CD4-positive, CD25-positive, alpha-beta regulatory T cell (primary cell): Measurements from ENCODE around the gene TMEM178A. TPM values are rescaled to one million over a fixed set of nuclear protein-coding genes. Genes with fewer than 3 reads are reported as not detected.
"Not testable (repeated sequence)": the region's sequence is repeated elsewhere in the genome, so short reads cannot be mapped to it uniquely, and the experiment has no call there.

Source experiments
- ATAC-seq, 2 donors: fragments of 150-1000 bp; cut with Tn5 transposase; one replicate each; pipeline ENCODE4 v1.10.0; 2021; ENCODE audit warnings: low read depth in 2 of 2, moderate number of reproducible peaks in 2 of 2, moderate library complexity in 1 of 2
- DNase-seq, 3 donors: peaks; one replicate each; pipeline versions ENCODE4 v3.0.0 to v3.0.0-alpha.2; 2012 to 2022; ENCODE audit warnings: mixed read lengths in 1 of 3
- H3K27ac ChIP-seq: one replicate; pipeline ENCODE4 v1.7.0; 2013; ENCODE audit warnings: mild to moderate bottlenecking, low read length; ENCODE audit not compliant: insufficient read depth, poor library complexity, severe bottlenecking
- H3K27me3 ChIP-seq: one replicate; pipeline ENCODE4 v1.7.0; 2013; ENCODE audit warnings: low read length; ENCODE audit not compliant: control insufficient read depth, insufficient read depth
- H3K36me3 ChIP-seq: one replicate; pipeline ENCODE4 v1.7.0; 2013; ENCODE audit warnings: mild to moderate bottlenecking, low read length, moderate library complexity; ENCODE audit not compliant: control insufficient read depth, insufficient read depth
- H3K4me1 ChIP-seq: 2 replicates; pipeline ENCODE4 v1.7.0; 2013; ENCODE audit warnings: mild to moderate bottlenecking, low read length; ENCODE audit not compliant: insufficient read depth, control insufficient read depth, poor library complexity, severe bottlenecking
- H3K4me3 ChIP-seq: one replicate; pipeline ENCODE4 v1.7.0; 2013; ENCODE audit warnings: low read depth, mild to moderate bottlenecking, low read length, moderate library complexity
- H3K9me3 ChIP-seq, 2 experiments: 1 replicate in 1 of 2; 2 replicates in 1 of 2; pipeline ENCODE4 v1.7.0; 2013; ENCODE audit warnings: low read length in 2 of 2, mild to moderate bottlenecking in 1 of 2, moderate library complexity in 1 of 2; ENCODE audit not compliant: control insufficient read depth in 2 of 2
- H3K27ac Mint-ChIP-seq, 3 donors: one replicate each; pipeline ENCODE4 v1.8.0; 2020 to 2022; ENCODE audit warnings: mild to moderate bottlenecking in 3 of 3, mixed read lengths in 3 of 3, moderate library complexity in 2 of 3
- H3K27me3 Mint-ChIP-seq: one replicate; pipeline ENCODE4 v1.8.0; 2022; ENCODE audit warnings: mild to moderate bottlenecking, mixed read lengths
- H3K36me3 Mint-ChIP-seq: one replicate; pipeline ENCODE4 v1.8.0; 2020; ENCODE audit warnings: mixed read lengths
- H3K4me1 Mint-ChIP-seq, 4 donors: one replicate each; pipeline ENCODE4 v1.8.0; 2020 to 2022; ENCODE audit warnings: mixed read lengths in 4 of 4, mild to moderate bottlenecking in 1 of 4
- H3K4me3 Mint-ChIP-seq, 4 donors: one replicate each; pipeline ENCODE4 v1.8.0; 2020 to 2022; ENCODE audit warnings: mild to moderate bottlenecking in 4 of 4, mixed read lengths in 4 of 4, moderate library complexity in 3 of 4
- H3K9me3 Mint-ChIP-seq, 7 donors: one replicate each; pipeline ENCODE4 v1.8.0; 2020 to 2022; ENCODE audit warnings: mixed read lengths in 7 of 7, mild to moderate bottlenecking in 3 of 7, moderate library complexity in 2 of 7
- polyA plus RNA-seq, 4 donors: library from polyadenylated mRNA; unstranded; fragments of 300-500 nt; fragmentation: Illumina TruSeq; gene quantifications; one replicate each; pipeline ENCODE4 v1.2.3, GENCODE V29; 2021
- total RNA-seq: library from RNA; stranded (reverse); gene quantifications from one replicate; pipeline ENCODE4 v1.2.3, GENCODE V29; 2022

Gene TMEM178A
- total and polyA plus RNA-seq, 5 donors from 2014 or later, result not detected

GRCh38 chr2:39728085-39728484 is 62.4 kb downstream of the TMEM178A start:
- not testable (repeated sequence) for H3K4me1 ChIP-seq, H3K27ac Mint-ChIP-seq, H3K36me3 Mint-ChIP-seq, H3K9me3 ChIP-seq, H3K27ac ChIP-seq, H3K27me3 Mint-ChIP-seq, ATAC-seq, H3K4me1 Mint-ChIP-seq, H3K36me3 ChIP-seq, DNase-seq, H3K27me3 ChIP-seq, H3K4me3 Mint-ChIP-seq, H3K4me3 ChIP-seq, H3K9me3 Mint-ChIP-seq

- no peak for ATAC-seq
- H3K9me3 Mint-ChIP-seq, result no peaks in the 10 kb centered on the region
- Histone ChIP-seq H3K36me3 (no peaks in the 10 kb centered on the region), H3K9me3 (no peaks in the 10 kb centered on the region), H3K27me3 (no peaks in the 10 kb centered on the region), H3K4me1 (peaks cover 3% of the 10 kb centered on the region), H3K27ac (no peak overlapping the region), H3K4me3 (no peak overlapping the region)
- no peak overlapping the region for H3K4me3 Mint-ChIP-seq
- DNase-seq, result peak in 1 of 3 donors; percentile 32
- H3K36me3 Mint-ChIP-seq, result peaks cover 9% of the 10 kb centered on the region
- H3K4me1 Mint-ChIP-seq, result peaks cover 0 to 2% (median under 1%) of the 10 kb centered on the region in 4 donors
- H3K27me3 Mint-ChIP-seq, result peaks cover 9% of the 10 kb centered on the region
- H3K27ac Mint-ChIP-seq, result no peak overlapping the region
Observed at GRCh38 chr2:39728941-39729351, 63.2 kb downstream of the TMEM178A start.

- no peaks in the 10 kb centered on the region for H3K9me3 ChIP-seq
- H3K4me1 ChIP-seq, result peaks cover 3% of the 10 kb centered on the region
- Mint-ChIP-seq H3K27ac (no peak overlapping the region), H3K4me3 (no peak overlapping the region), H3K36me3 (peaks cover 14% of the 10 kb centered on the region), H3K27me3 (peaks cover 4% of the 10 kb centered on the region), H3K9me3 (no peaks in the 10 kb centered on the region), H3K4me1 (peaks cover 0 to 12% (median 5%) of the 10 kb centered on the region in 4 donors)
- peaks cover 3% of the 10 kb centered on the region for H3K36me3 ChIP-seq
- ATAC-seq (no peak), DNase-seq (no peak)
- no peak overlapping the region for H3K27ac ChIP-seq
- no peak overlapping the region for H3K4me3 ChIP-seq
- H3K27me3 ChIP-seq, result no peaks in the 10 kb centered on the region
Observed at GRCh38 chr2:39730276-39730675, 64.6 kb downstream of the TMEM178A start.

GRCh38 chr2:39730685-39731302 is 65.1 kb downstream of the TMEM178A start:
- DNase-seq (peak in 2 of 3 donors; percentile 10 to 42), ATAC-seq (no peak)
- Mint-ChIP-seq H3K27ac (no peak overlapping the region), H3K4me3 (no peak overlapping the region), H3K4me1 (peaks cover 0 to 15% (median 5%) of the 10 kb centered on the region in 4 donors), H3K9me3 (no peaks in the 10 kb centered on the region), H3K27me3 (no peaks in the 10 kb centered on the region), H3K36me3 (peaks cover 18% of the 10 kb centered on the region)
- Histone ChIP-seq H3K36me3 (peaks cover 8% of the 10 kb centered on the region), H3K4me3 (no peak overlapping the region), H3K4me1 (peaks cover 3% of the 10 kb centered on the region), H3K9me3 (no peaks in the 10 kb centered on the region), H3K27ac (no peak overlapping the region), H3K27me3 (no peaks in the 10 kb centered on the region)

GRCh38 chr2:39731546-39731945 is 65.8 kb downstream of the TMEM178A start:
- Mint-ChIP-seq H3K9me3 (no peaks in the 10 kb centered on the region), H3K36me3 (peaks cover 18% of the 10 kb centered on the region), H3K27ac (no peak overlapping the region), H3K4me3 (no peak overlapping the region), H3K27me3 (no peaks in the 10 kb centered on the region), H3K4me1 (peaks cover 0 to 15% (median 5%) of the 10 kb centered on the region in 4 donors)
- no peaks in the 10 kb centered on the region for H3K27me3 ChIP-seq
- H3K9me3 ChIP-seq, result no peaks in the 10 kb centered on the region
- H3K27ac ChIP-seq, result no peak overlapping the region
- peaks cover 3% of the 10 kb centered on the region for H3K4me1 ChIP-seq
- no peak for ATAC-seq
- DNase-seq, result no peak
- no peak overlapping the region for H3K4me3 ChIP-seq
- peaks cover 14% of the 10 kb centered on the region for H3K36me3 ChIP-seq

DNA sequence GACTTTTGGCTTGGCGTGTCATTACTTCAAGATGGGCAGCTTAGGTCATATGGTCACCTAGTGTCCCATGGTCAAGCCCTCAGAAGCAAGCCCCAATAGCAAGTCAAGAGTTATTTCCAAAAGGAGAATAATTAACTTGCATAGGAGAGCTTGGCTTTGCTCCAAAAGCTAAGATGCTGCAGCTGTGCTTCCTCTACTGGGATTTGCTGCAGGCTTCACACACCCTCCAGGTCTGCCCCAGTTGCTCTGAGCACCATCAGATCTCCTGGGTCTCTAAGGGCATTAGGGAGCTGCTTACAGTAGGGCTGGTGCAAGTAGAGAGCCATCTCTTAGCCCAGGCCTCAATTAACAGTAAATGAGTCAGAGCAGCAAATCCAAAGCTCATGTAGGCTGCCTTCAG is 66.8 kb downstream of the TMEM178A start:
- Mint-ChIP-seq H3K4me1 (peaks cover 0 to 15% (median 6%) of the 10 kb centered on the region in 4 donors), H3K27ac (no peak overlapping the region), H3K9me3 (no peaks in the 10 kb centered on the region), H3K27me3 (no peaks in the 10 kb centered on the region), H3K4me3 (no peak overlapping the region), H3K36me3 (peaks cover 23% of the 10 kb centered on the region)
- H3K4me3 ChIP-seq, result no peak overlapping the region
- H3K27me3 ChIP-seq, result no peaks in the 10 kb centered on the region
- DNase-seq (no peak), ATAC-seq (no peak)
- peaks cover 3% of the 10 kb centered on the region for H3K4me1 ChIP-seq
- peaks cover 22% of the 10 kb centered on the region for H3K36me3 ChIP-seq
- no peaks in the 10 kb centered on the region for H3K9me3 ChIP-seq
- no peak overlapping the region for H3K27ac ChIP-seq

DNA sequence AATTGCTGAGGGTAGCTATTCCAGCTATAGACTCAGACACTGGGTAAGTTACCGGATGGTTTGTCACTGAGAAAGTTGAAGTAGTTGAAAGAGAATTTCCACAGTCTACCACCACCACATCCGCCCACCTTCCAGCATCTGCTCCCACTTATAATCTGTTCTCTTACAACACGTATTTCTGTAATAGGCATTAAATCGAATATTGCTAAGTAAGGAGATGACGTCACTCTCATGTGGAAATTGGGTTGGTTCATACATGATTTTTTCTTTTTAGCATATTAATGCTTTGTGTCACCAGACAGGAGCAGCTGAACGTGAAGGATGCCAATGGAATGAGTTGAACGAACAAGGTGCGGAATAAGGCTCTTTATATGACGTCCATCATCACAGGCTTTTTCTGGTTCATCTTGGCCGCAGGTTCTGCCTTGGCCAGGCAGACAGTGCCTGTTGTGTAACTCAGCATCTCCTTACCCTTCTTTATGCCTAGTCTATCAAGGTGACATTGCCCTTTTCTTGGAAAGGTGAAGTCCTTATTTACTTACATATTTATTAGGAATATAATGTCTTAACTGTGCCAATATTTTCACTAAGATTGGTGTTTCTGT is 67.5 kb downstream of the TMEM178A start:
- peaks cover 0 to 15% (median 6%) of the 10 kb centered on the region in 4 donors for H3K4me1 Mint-ChIP-seq
- H3K36me3 Mint-ChIP-seq, result peaks cover 30% of the 10 kb centered on the region
- no peak overlapping the region for H3K27ac ChIP-seq
- H3K9me3 ChIP-seq, result no peaks in the 10 kb centered on the region
- H3K27me3 ChIP-seq, result no peaks in the 10 kb centered on the region
- peaks cover 29% of the 10 kb centered on the region for H3K36me3 ChIP-seq
- peaks cover 3% of the 10 kb centered on the region for H3K4me1 ChIP-seq
- H3K4me3 ChIP-seq, result no peak overlapping the region
- no peak overlapping the region for H3K27ac Mint-ChIP-seq
- H3K4me3 Mint-ChIP-seq, result no peak overlapping the region
- no peaks in the 10 kb centered on the region for H3K9me3 Mint-ChIP-seq
- DNase-seq, result no peak
- no peaks in the 10 kb centered on the region for H3K27me3 Mint-ChIP-seq
- no peak for ATAC-seq

DNA sequence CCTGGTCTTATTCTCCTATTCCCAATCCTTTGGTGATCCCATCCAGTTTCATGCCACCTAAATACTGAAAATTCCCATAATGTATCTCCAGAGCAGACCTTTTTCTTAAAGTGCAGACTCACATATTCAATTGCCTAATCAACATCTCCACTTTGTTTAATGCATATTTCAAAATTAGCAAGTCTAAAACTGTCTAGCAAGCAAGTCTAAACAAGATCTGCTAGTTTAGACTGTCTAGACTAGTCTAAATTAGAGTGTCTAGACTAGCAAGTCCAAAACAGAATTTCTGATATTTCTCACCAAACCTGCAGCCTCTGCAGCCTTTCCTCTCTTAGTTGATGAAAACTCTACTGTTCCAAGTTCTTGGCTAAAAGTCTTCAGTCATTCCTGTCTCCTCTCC is 68.7 kb downstream of the TMEM178A start:
- Mint-ChIP-seq H3K9me3 (no peaks in the 10 kb centered on the region), H3K4me1 (peaks cover 0 to 17% (median 7%) of the 10 kb centered on the region in 4 donors), H3K4me3 (no peak overlapping the region), H3K36me3 (peaks cover 37% of the 10 kb centered on the region), H3K27ac (no peak overlapping the region), H3K27me3 (no peaks in the 10 kb centered on the region)
- Histone ChIP-seq H3K27ac (no peak overlapping the region), H3K4me3 (no peak overlapping the region), H3K36me3 (peaks cover 38% of the 10 kb centered on the region), H3K4me1 (no peaks in the 10 kb centered on the region), H3K9me3 (no peaks in the 10 kb centered on the region), H3K27me3 (no peaks in the 10 kb centered on the region)
- no peak for ATAC-seq
- DNase-seq, result no peak
